ENCODE measurements around the gene ISOC1. TPM values are rescaled to one million over a fixed set of nuclear protein-coding genes. Genes with fewer than 3 reads are reported as not detected.

Gene ISOC1
- total RNA-seq, 5 donors from 2014 or later (not counting 1 experiment from before 2014, with no cell fraction given), result 9.2 to 16.5 (median 13.6) TPM

DNA sequence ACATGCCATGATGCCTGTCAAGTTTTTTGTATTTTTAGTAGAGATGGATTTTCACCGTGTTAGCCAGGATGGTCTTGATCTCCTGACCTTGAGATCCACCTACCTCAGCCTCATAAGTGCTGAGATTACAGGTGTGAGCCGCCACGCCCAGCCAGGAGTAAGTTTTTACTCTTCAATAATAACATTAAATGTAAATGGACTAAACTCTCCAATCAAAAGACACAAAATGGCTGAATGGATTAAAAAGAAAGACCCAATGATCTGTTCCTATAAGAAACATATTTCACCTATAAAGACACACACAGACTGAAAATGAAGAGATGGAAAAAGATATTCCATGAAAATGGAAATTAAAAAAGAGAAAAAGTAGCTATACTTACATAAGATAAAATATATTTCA, 37.2 kb upstream of the ISOC1 start:
- ChIA-PET CTCF (no interaction called here), POLR2A (no interaction called here)
- Mint-ChIP-seq H3K27me3 (peaks cover 5 to 7% of the 10 kb centered on the region in 2 donors), H3K4me1 (no peaks in the 10 kb centered on the region), H3K4me3 (no peak overlapping the region), H3K9me3 (no peaks in the 10 kb centered on the region), H3K27ac (no peak overlapping the region), H3K36me3 (no peaks in the 10 kb centered on the region)
- Histone ChIP-seq H3K27ac (ENCODE audit: low read length) (no peak overlapping the region), H3K36me3 (ENCODE audit: control insufficient read depth in 2 of 2, extremely low read depth in 1 of 2, insufficient read depth in 1 of 2, low read length in 1 of 2) (no peaks in the 10 kb centered on the region), H3K4me1 (ENCODE audit: control insufficient read depth in 1 of 2, extremely low read depth in 1 of 2, insufficient read depth in 2 of 2, low read length in 2 of 2) (no peaks in the 10 kb centered on the region), H3K27me3 (replicated peaks in 1 of 2; ENCODE audit: control insufficient read depth in 2 of 2, extremely low read depth in 1 of 2, insufficient read depth in 2 of 2, low read length in 1 of 2) (peaks cover 0 to 7% of the 10 kb centered on the region in 2 experiments), H3K9me3 (no peaks in the 10 kb centered on the region), H3K4me3 (ENCODE audit: control insufficient read depth in 1 of 2, extremely low read depth in 1 of 2, low read length in 1 of 2) (no peak overlapping the region)
- DNase-seq (no peak), ATAC-seq (replicated peaks in 1 of 4) (no peak)
- WGBS (ENCODE audit: insufficient coverage), result no CpG with 5 or more reads among the region's 3 CpGs

DNA sequence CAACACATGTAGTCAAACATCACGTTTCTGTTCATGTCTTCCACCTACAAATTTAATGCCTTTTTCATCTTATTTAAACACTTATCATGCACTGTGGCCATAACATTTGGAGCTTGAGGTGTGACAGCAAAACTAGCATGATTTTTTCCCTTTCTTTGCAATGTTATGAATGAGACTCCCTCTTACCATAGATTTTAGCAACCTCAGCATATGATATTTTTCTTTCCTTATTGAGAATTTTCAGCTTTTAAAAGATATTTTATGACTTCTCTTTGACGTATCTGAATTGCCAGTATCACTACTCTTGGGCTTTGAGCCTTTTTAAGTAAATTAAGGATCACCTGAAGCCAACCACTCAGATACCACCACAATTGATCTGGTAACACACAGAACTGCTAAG, 32.7 kb upstream of the ISOC1 start:
- H3K4me3 ChIP-seq (ENCODE audit: control insufficient read depth in 1 of 2, extremely low read depth in 1 of 2, low read length in 1 of 2), result no peak overlapping the region
- no peaks in the 10 kb centered on the region for H3K9me3 ChIP-seq
- ChIA-PET CTCF (no interaction called here), POLR2A (no interaction called here)
- Mint-ChIP-seq H3K9me3 (no peaks in the 10 kb centered on the region), H3K27me3 (peaks cover 3 to 10% of the 10 kb centered on the region in 2 donors), H3K4me1 (no peaks in the 10 kb centered on the region), H3K36me3 (no peaks in the 10 kb centered on the region), H3K4me3 (no peak overlapping the region), H3K27ac (no peak overlapping the region)
- H3K36me3 ChIP-seq (ENCODE audit: control insufficient read depth in 2 of 2, extremely low read depth in 1 of 2, insufficient read depth in 1 of 2, low read length in 1 of 2), result no peaks in the 10 kb centered on the region
- WGBS (ENCODE audit: insufficient coverage), result no CpG with 5 or more reads among the region's 2 CpGs
- no peak overlapping the region for H3K27ac ChIP-seq (ENCODE audit: low read length)
- H3K4me1 ChIP-seq (ENCODE audit: control insufficient read depth in 1 of 2, extremely low read depth in 1 of 2, insufficient read depth in 2 of 2, low read length in 2 of 2), result no peaks in the 10 kb centered on the region
- DNase-seq, result no peak
- H3K27me3 ChIP-seq (replicated peaks in 1 of 2; ENCODE audit: control insufficient read depth in 2 of 2, extremely low read depth in 1 of 2, insufficient read depth in 2 of 2, low read length in 1 of 2), result no peaks in the 10 kb centered on the region
- no peak for ATAC-seq (replicated peaks in 1 of 4)

DNA sequence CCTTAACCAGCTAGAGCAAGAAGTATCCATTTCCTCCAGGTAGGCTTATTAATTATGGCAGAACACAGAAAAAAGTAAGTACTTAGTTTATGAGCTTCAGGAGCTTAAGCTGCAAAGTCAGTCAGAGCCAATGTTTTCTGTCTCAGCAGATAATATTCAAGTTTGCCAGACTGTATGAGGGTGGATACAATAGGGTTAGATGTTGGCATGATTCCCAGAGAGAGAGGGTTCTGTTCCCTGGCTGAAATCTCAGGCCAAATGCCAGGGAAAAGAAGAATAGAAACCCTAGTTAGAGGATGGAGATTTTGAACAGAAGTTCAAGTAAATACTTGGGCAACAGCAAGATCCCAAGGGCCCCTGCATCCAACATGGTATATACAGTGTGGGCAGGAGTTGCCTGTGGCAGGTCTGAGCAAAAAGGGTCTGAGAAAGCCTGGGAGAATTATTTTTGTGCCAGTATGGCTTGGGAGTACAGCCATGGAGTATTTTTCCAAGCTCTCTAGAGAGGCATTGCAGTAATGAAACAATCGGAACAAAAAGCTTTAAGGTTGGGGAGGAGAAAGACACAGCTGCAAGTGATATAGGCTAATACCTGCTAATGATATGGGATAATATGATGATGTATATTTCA, 31.0 kb upstream of the ISOC1 start:
- ChIA-PET POLR2A (no interaction called here), CTCF (no interaction called here)
- 100% methylated on average over 1 of the region's 1 CpG for WGBS (ENCODE audit: insufficient coverage)
- no peak for DNase-seq
- Mint-ChIP-seq H3K36me3 (no peaks in the 10 kb centered on the region), H3K27me3 (peaks cover 2 to 10% of the 10 kb centered on the region in 2 donors), H3K27ac (no peak overlapping the region), H3K4me1 (no peaks in the 10 kb centered on the region), H3K9me3 (no peaks in the 10 kb centered on the region), H3K4me3 (no peak overlapping the region)
- Histone ChIP-seq H3K4me1 (ENCODE audit: control insufficient read depth in 1 of 2, extremely low read depth in 1 of 2, insufficient read depth in 2 of 2, low read length in 2 of 2) (no peaks in the 10 kb centered on the region), H3K36me3 (ENCODE audit: control insufficient read depth in 2 of 2, extremely low read depth in 1 of 2, insufficient read depth in 1 of 2, low read length in 1 of 2) (no peaks in the 10 kb centered on the region), H3K9me3 (no peaks in the 10 kb centered on the region), H3K27me3 (replicated peaks in 1 of 2; ENCODE audit: control insufficient read depth in 2 of 2, extremely low read depth in 1 of 2, insufficient read depth in 2 of 2, low read length in 1 of 2) (no peaks in the 10 kb centered on the region), H3K27ac (ENCODE audit: low read length) (no peak overlapping the region), H3K4me3 (ENCODE audit: control insufficient read depth in 1 of 2, extremely low read depth in 1 of 2, low read length in 1 of 2) (no peak overlapping the region)
- ATAC-seq (replicated peaks in 1 of 4), result no peak

DNA sequence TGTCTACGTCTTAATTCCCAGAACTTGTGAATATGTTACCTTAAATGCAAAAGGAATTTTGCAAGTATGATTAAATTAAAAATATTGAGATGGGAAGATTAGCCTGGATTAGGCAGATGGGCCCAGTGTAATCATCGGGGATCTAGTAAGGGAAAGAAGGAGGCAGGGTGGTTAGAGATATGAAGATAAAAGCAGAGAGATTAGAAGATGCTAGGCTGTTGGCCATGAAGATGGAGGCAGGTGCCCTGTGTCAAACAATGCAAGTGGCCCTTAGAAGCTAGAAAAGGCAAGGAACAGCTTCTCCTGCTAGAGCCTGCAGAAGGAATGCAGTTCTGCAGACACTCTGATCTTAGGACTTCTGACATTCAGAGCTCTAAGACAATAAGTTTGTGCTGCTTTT, 28.8 kb upstream of the ISOC1 start:
- no peak for ATAC-seq (replicated peaks in 1 of 4)
- H3K27me3 ChIP-seq (replicated peaks in 1 of 2; ENCODE audit: control insufficient read depth in 2 of 2, extremely low read depth in 1 of 2, insufficient read depth in 2 of 2, low read length in 1 of 2), result no peaks in the 10 kb centered on the region
- no peak overlapping the region for H3K4me3 ChIP-seq (ENCODE audit: control insufficient read depth in 1 of 2, extremely low read depth in 1 of 2, low read length in 1 of 2)
- H3K36me3 Mint-ChIP-seq, result no peaks in the 10 kb centered on the region
- no peaks in the 10 kb centered on the region for H3K4me1 Mint-ChIP-seq
- POLR2A ChIA-PET, result no interaction called here
- H3K4me1 ChIP-seq (ENCODE audit: control insufficient read depth in 1 of 2, extremely low read depth in 1 of 2, insufficient read depth in 2 of 2, low read length in 2 of 2), result no peaks in the 10 kb centered on the region
- WGBS (ENCODE audit: insufficient coverage), result 100% methylated on average over 2 of the region's 2 CpGs
- no peak overlapping the region for H3K27ac ChIP-seq (ENCODE audit: low read length)
- H3K4me3 Mint-ChIP-seq, result no peak overlapping the region
- DNase-seq, result no peak
- CTCF ChIA-PET, result no interaction called here
- no peaks in the 10 kb centered on the region for H3K36me3 ChIP-seq (ENCODE audit: control insufficient read depth in 2 of 2, extremely low read depth in 1 of 2, insufficient read depth in 1 of 2, low read length in 1 of 2)
- H3K9me3 ChIP-seq, result no peaks in the 10 kb centered on the region
- no peak overlapping the region for H3K27ac Mint-ChIP-seq
- no peaks in the 10 kb centered on the region for H3K9me3 Mint-ChIP-seq
- H3K27me3 Mint-ChIP-seq, result peaks cover 2 to 9% of the 10 kb centered on the region in 2 donors

DNA sequence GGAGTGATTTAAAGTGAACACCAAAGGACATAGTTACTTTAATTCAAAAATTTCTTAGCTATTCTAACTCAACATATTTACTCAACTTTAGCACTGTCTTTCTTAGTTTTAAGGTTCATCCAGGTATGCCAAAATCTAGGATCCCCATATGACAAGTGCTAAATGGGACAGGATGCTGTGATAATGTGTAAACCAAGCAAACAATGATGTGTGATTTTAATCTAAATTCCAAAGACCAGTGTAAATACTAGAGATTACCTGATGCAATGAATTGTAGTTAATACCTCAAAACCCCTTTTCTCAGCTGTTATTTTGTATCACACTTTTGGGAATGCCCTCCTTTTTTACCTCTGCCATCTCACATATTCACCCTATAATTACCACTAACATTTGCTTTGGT, 26.8 kb upstream of the ISOC1 start:
- no peaks in the 10 kb centered on the region for H3K36me3 ChIP-seq (ENCODE audit: control insufficient read depth in 2 of 2, extremely low read depth in 1 of 2, insufficient read depth in 1 of 2, low read length in 1 of 2)
- no peak overlapping the region for H3K4me3 Mint-ChIP-seq
- H3K4me3 ChIP-seq (ENCODE audit: control insufficient read depth in 1 of 2, extremely low read depth in 1 of 2, low read length in 1 of 2), result no peak overlapping the region
- H3K27me3 Mint-ChIP-seq, result peaks cover 2 to 9% of the 10 kb centered on the region in 2 donors
- H3K36me3 Mint-ChIP-seq, result no peaks in the 10 kb centered on the region
- no peaks in the 10 kb centered on the region for H3K4me1 ChIP-seq (ENCODE audit: control insufficient read depth in 1 of 2, extremely low read depth in 1 of 2, insufficient read depth in 2 of 2, low read length in 2 of 2)
- POLR2A ChIA-PET, result interaction anchor here in 1 of 2 donors (0.6 kb wide), 1 partner anchor 1406 kb away, joined by 3 read pairs; no protein-coding TSS in a partner anchor
- H3K9me3 Mint-ChIP-seq, result no peaks in the 10 kb centered on the region
- H3K9me3 ChIP-seq, result no peaks in the 10 kb centered on the region
- H3K27me3 ChIP-seq (replicated peaks in 1 of 2; ENCODE audit: control insufficient read depth in 2 of 2, extremely low read depth in 1 of 2, insufficient read depth in 2 of 2, low read length in 1 of 2), result no peaks in the 10 kb centered on the region
- CTCF ChIA-PET, result no interaction called here
- no peak for ATAC-seq (replicated peaks in 1 of 4)
- DNase-seq, result no peak
- H3K4me1 Mint-ChIP-seq, result no peaks in the 10 kb centered on the region
- H3K27ac ChIP-seq (ENCODE audit: low read length), result no peak overlapping the region
- H3K27ac Mint-ChIP-seq, result no peak overlapping the region

DNA sequence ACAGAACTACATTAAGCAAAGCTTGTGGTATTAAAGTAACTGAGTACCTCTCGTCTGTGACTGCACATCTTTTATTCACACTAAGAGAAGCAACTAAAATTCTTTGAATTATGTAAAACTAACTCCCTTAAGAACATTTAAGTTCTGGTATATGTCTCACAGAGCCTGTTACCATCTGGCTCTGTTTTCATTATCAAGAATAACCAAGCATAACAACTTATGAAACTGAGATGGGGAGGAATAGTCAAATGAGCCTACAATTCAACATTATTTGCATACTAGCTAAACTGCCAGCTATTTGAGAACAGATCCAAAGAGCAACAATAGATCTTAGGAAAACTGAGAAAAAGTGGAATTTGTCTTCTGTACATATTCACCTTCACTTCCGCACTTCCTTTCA, 25.3 kb upstream of the ISOC1 start:
- Histone ChIP-seq H3K27me3 (replicated peaks in 1 of 2; ENCODE audit: control insufficient read depth in 2 of 2, extremely low read depth in 1 of 2, insufficient read depth in 2 of 2, low read length in 1 of 2) (no peaks in the 10 kb centered on the region), H3K9me3 (no peaks in the 10 kb centered on the region), H3K36me3 (ENCODE audit: control insufficient read depth in 2 of 2, extremely low read depth in 1 of 2, insufficient read depth in 1 of 2, low read length in 1 of 2) (no peaks in the 10 kb centered on the region), H3K4me3 (ENCODE audit: control insufficient read depth in 1 of 2, extremely low read depth in 1 of 2, low read length in 1 of 2) (no peak overlapping the region), H3K4me1 (ENCODE audit: control insufficient read depth in 1 of 2, extremely low read depth in 1 of 2, insufficient read depth in 2 of 2, low read length in 2 of 2) (no peaks in the 10 kb centered on the region), H3K27ac (ENCODE audit: low read length) (no peak overlapping the region)
- Mint-ChIP-seq H3K27me3 (peaks cover 2 to 14% of the 10 kb centered on the region in 2 donors), H3K4me1 (no peaks in the 10 kb centered on the region), H3K4me3 (no peak overlapping the region), H3K27ac (no peak overlapping the region), H3K36me3 (no peaks in the 10 kb centered on the region), H3K9me3 (no peaks in the 10 kb centered on the region)
- WGBS (ENCODE audit: insufficient coverage), result no CpG with 5 or more reads among the region's 2 CpGs
- ChIA-PET CTCF (no interaction called here), POLR2A (no interaction called here)
- DNase-seq (no peak), ATAC-seq (replicated peaks in 1 of 4) (no peak)

DNA sequence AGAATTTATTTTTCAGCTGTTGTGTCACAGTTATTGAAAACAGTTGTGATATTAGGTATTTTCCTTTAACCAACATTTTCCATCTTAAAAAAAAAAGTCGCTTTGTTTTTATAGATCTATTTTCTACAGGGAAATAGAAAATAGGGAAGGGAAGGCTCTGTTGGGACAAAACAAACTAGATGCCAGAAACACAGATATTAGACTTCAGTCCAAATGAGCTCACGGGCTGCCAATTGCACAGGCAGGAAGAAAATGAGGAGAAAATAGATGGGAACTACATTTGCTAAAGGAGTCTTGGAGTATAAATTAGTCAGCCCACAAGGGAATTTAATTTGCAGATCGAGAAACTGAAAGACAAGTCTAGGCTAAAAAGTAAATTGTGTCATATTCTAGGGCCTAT, 21.4 kb upstream of the ISOC1 start:
- Mint-ChIP-seq H3K9me3 (no peaks in the 10 kb centered on the region), H3K27ac (no peak overlapping the region), H3K4me3 (no peak overlapping the region), H3K4me1 (no peaks in the 10 kb centered on the region), H3K27me3 (peaks cover 6 to 19% of the 10 kb centered on the region in 2 donors), H3K36me3 (no peaks in the 10 kb centered on the region)
- DNase-seq (no peak), ATAC-seq (replicated peaks in 1 of 4) (no peak)
- Histone ChIP-seq H3K4me1 (ENCODE audit: control insufficient read depth in 1 of 2, extremely low read depth in 1 of 2, insufficient read depth in 2 of 2, low read length in 2 of 2) (no peaks in the 10 kb centered on the region), H3K4me3 (ENCODE audit: control insufficient read depth in 1 of 2, extremely low read depth in 1 of 2, low read length in 1 of 2) (no peak overlapping the region), H3K27me3 (replicated peaks in 1 of 2; ENCODE audit: control insufficient read depth in 2 of 2, extremely low read depth in 1 of 2, insufficient read depth in 2 of 2, low read length in 1 of 2) (no peaks in the 10 kb centered on the region), H3K9me3 (no peaks in the 10 kb centered on the region), H3K36me3 (ENCODE audit: control insufficient read depth in 2 of 2, extremely low read depth in 1 of 2, insufficient read depth in 1 of 2, low read length in 1 of 2) (no peaks in the 10 kb centered on the region), H3K27ac (ENCODE audit: low read length) (no peak overlapping the region)
- 86% methylated on average over 1 of the region's 3 CpGs for WGBS (ENCODE audit: insufficient coverage)
- ChIA-PET CTCF (interaction anchor here in 1 of 2 donors (0.5 kb wide), 1 partner anchor 15 kb away, joined by 3 read pairs; no protein-coding TSS in a partner anchor), POLR2A (interaction anchor here in 1 of 2 donors (1.0 kb wide), 1 partner anchor 51 kb away, joined by 3 read pairs; no protein-coding TSS in a partner anchor)

All from T-cell (primary cell).